Measurements from ENCODE around the gene CYBC1.

CYBC1 gene

DNA sequence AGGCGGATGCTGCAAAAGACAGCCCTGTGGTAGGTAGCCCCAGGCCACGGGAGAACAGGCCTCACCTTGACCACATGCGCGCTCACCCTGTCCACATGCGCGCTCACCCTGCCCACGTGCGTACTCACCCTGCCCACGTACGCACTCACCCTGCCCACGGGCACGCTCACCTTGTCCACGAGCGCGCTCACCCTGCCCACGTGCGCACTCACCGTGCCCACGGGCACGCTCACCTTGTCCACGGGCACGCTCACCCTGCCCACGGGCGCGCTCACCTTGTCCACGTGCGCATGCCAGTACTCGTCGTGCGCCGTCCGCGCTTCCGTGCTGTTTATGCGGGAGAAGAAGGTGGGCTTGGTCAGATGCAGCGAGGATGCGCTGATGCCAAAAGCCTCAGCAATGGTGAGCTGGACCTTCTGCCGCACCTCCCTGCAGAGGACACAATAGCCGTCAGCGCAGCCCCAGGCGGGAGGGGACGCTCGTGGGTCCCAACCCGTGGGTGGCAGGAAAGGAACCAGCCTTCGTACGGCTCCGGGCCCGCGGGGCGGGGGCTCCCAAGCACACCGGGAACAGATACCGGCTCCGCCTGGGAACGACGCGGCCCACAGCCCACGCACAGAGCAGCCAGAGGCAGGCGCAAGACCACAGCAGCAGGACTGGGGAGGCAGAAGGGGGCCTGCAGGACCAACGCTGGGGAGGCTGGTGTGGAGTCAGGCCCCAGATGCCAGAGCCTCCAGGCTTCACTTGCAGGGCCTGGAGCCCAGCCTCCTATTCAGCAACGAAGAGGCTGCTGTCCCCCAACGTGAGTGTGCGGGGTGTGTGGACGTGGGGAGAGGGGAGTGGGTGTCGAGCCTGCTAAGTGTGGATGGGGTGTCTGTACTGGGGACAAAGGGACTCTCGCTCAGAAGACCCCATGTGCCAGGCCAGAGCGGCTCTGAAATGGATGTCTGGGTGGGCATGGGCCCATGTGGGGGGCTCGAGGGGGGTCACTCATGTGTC is 46.6 kb downstream of the CYBC1 start:
- TF ChIP-seq GATA2 (IDR thresholded peaks at IDR 0.05; ENCODE audit: low read depth, low read length) (no peak), GATA3 (IDR thresholded peaks at IDR 0.05; ENCODE audit: low read depth, low read length) (no peak)

- TF ChIP-seq GATA2 (IDR thresholded peaks at IDR 0.05; ENCODE audit: low read depth, low read length) (no peak), GATA3 (IDR thresholded peaks at IDR 0.05; ENCODE audit: low read depth, low read length) (no peak)
Observed at GRCh38 chr17:82402865-82403264, 47.7 kb downstream of the CYBC1 start.

- no peak for TF ChIP-seq GATA2 (IDR thresholded peaks at IDR 0.05; ENCODE audit: low read depth, low read length)
- TF ChIP-seq GATA3 (IDR thresholded peaks at IDR 0.05; ENCODE audit: low read depth, low read length) = no peak
Observed at GRCh38 chr17:82400830-82401229, 49.7 kb downstream of the CYBC1 start.

- TF ChIP-seq GATA2 (IDR thresholded peaks at IDR 0.05; ENCODE audit: low read depth, low read length) = no peak
- no peak for TF ChIP-seq GATA3 (IDR thresholded peaks at IDR 0.05; ENCODE audit: low read depth, low read length)
Observed at GRCh38 chr17:82400206-82400605, 50.3 kb downstream of the CYBC1 start.

- no peak for TF ChIP-seq GATA3 (IDR thresholded peaks at IDR 0.05; ENCODE audit: low read depth, low read length)
- no peak for TF ChIP-seq GATA2 (IDR thresholded peaks at IDR 0.05; ENCODE audit: low read depth, low read length)
Observed at GRCh38 chr17:82399601-82400101, 50.9 kb downstream of the CYBC1 start.

DNA sequence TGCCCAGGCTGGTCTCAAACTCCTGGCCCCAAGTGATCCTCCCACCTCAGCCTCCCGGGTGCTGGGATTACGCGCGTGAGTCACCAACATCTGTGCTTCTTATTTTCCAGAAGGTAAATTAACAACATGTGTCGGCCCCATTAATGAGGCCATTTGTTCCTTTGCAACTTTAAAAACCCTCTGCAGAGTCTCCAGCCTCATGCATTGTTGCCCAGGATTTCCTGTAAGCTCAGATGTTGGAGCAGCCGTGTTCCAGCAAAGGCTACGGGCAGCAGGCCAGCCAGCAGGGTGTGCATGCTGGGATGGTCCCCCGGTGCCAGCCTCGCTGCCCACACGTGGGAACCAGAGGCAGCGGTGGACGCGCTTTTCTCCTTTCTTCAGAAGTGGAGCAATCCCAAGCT is 51.5 kb downstream of the CYBC1 start:
- TF ChIP-seq GATA2 (IDR thresholded peaks at IDR 0.05; ENCODE audit: low read depth, low read length) (no peak), GATA3 (IDR thresholded peaks at IDR 0.05; ENCODE audit: low read depth, low read length) (no peak)

- TF ChIP-seq GATA2 (IDR thresholded peaks at IDR 0.05; ENCODE audit: low read depth, low read length) (no peak), GATA3 (IDR thresholded peaks at IDR 0.05; ENCODE audit: low read depth, low read length) (no peak)
Observed at GRCh38 chr17:82397449-82398335, 52.9 kb downstream of the CYBC1 start.

- TF ChIP-seq GATA2 (IDR thresholded peaks at IDR 0.05; ENCODE audit: low read depth, low read length) (no peak), GATA3 (IDR thresholded peaks at IDR 0.05; ENCODE audit: low read depth, low read length) (no peak)
Observed at GRCh38 chr17:82396601-82397435, 53.7 kb downstream of the CYBC1 start.

GRCh38 chr17:82394278-82394677 is 56.3 kb downstream of the CYBC1 start:
- TF ChIP-seq GATA3 (IDR thresholded peaks at IDR 0.05; ENCODE audit: low read depth, low read length) (no peak), GATA2 (IDR thresholded peaks at IDR 0.05; ENCODE audit: low read depth, low read length) (no peak)

DNA sequence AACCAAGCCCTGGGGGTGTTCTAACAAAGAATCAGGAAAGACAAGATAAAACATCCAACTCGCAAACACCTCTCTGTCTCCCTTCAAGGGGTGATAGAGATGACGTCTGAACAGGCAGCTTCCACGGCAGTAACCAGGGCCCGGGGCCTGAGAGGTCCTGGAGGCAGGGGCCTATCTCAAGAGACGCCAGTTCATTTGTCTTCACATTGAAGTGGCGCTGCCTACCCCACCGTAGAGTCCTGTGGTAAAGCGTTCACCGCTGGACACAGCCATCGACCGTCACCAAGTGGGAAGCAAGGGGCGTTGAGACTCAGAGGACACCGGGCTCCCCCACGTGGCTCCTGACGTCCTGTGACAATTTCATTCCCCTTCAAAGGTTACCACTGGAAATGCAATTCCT is 57.6 kb downstream of the CYBC1 start:
- TF ChIP-seq GATA3 (IDR thresholded peaks at IDR 0.05; ENCODE audit: low read depth, low read length) (no peak), GATA2 (IDR thresholded peaks at IDR 0.05; ENCODE audit: low read depth, low read length) (no peak)
